KG1 (cell line): ENCODE results near the gene HAP1.
"Not testable (repeated sequence)": the region's sequence is repeated elsewhere in the genome, so short reads cannot be mapped to it uniquely, and the experiment has no call there.

Experiments used
- DNase-seq: peaks from one replicate; lab custom pipeline; 2025; lab: John Stamatoyannopoulos, UW

Gene HAP1

DNA sequence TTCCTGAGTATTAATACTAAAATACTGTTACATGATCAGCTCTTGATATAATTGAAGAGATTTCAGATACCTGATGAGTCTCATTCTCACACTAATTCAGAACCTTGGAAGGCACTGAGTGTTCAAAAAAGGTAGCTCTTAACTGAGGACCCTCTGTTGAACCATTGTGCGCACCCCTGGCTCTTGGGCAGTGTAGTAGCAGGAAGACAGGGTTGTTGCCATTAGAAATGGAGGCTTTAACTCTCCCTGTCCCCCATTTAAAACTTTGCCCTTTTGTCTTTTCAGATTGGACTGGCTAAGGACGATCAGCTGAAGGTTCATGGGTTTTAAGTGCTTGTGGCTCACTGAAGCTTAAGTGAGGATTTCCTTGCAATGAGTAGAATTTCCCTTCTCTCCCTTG lies 43.9 kb downstream of the HAP1 start:
- no peak for DNase-seq

DNA sequence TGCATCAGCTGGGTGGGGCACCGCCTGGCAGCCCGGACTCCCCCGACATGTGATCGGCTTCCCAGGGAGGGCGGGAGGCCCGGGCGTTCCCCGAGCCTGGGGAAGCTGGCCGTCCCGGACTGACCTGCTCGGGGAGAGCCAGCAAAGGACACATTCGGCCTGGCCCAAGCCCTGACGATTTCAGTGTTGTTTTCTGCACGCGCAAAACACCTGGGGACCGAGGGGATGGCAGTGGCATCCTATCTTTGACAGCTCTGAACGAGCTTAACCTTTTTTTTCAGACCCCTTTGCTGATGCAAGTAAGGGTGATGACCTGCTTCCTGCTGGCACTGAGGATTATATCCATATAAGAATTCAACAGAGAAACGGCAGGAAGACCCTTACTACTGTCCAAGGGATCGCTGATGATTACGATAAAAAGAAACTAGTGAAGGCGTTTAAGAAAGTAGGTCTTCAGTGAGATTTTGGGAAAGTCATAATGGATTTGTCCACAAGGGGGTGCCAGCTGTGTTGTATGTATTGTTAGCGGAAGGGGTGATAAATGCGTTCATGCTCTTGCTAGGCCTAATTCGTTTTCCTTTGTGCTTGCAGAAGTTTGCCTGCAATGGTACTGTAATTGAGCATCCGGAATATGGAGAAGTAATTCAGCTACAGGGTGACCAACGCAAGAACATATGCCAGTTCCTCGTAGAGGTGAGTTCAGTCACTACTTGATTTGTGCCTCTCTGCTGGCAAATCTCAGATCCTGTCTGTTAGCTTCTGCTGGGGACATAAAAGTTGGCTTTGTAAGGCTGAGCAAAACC lies 44.7 kb downstream of the HAP1 start:
- peak; percentile 68 for DNase-seq

DNA sequence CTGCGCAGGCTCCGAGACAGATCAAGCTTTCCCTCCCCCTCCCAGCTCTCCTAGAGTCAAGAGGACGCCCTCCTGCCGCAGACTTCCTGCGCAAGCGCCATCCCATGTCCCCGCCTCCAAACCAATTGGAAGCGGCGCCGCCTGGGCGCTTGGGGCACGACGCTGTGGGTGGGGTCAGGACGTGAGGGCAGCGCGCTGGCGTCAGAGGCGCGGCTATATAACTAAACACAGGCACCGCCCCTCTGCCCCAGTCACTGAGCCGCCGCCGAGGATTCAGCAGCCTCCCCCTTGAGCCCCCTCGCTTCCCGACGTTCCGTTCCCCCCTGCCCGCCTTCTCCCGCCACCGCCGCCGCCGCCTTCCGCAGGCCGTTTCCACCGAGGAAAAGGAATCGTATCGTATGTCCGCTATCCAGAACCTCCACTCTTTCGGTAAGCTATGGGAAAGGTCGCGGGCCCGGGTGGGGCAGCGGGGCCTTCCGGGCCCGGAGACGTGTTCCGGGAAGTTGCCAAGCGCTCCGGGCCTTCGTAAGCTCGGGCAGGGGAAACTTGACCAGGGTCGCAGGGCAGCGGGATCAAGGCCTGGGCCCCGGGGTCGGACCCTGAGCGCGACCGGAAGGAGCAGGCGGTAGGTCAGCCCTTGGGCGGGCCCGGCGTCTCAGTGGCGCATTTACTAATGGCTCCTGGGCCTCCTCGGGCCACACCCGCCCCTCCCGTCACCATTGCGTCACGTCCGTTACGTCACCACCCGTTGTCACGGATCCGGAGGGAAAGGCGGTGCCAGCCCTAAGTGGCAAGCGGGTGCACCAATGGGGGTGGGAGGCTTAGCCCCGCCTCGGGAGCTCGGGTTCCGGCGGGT lies 45.6 kb downstream of the HAP1 start, which contains the start of gene EIF1:
Gene EIF1 (plus strand): TSS at position 245 of the 856 bp plus-strand sequence. CDS start 154 bp downstream, at position 399.
- peak; percentile 99 for DNase-seq

DNA sequence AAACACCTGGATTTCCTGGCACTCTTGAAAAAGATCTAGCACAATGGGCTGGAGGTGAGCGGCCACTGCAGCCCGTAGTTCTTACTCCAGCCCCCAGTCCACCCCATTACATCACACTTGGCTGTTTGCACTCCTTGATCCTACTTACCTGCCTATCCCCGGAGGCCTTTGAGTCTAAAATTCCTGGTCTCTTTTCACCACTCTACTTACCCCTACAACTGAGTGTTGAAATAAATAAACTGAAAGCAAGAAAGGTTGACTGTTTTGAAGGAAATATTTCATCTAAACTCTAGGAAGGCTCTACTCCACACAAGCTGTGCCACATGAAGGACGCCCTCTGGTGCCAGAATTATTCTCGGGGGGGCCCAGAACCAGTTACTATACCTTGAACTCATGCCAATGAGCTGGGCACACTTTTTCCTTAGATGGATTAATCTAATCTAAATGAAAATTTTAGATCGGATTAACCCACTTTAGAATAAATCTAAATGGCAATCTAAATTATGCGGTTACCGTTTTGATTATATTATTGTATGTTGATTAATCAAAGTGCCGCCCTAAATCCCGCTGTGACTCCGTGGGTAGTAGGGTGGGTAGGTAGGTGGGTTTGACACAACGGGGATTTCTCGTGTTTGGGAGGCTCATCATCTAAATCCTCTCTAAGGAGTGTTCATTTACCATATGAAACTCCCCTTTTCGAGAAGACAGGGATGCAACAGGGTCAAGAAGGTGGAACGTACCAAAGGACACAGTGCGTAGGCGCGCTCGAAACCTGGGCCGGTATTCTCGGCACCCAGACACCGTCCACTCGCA lies 46.4 kb downstream of the HAP1 start:
- DNase-seq: peak; percentile 97

DNA sequence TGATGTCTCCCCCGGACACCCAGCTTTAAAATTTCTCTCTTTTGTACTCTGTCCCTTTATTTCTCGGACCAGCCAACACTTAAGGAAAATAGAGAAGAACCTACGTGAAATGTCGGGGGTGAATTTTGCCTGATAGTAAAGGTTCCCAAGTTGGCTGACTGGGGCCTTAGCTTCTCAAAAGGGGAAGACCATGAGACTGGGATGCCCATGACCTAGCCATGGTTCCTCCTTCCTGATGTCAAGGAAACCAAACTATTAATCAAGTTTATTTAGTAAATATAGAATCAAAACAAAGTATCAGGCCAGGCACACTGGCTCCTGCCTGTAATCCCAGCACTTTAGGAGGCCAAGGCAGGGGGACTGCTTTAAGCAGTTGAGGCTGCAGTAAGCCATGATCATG lies 48.2 kb downstream of the HAP1 start:
- DNase-seq: no peak

DNA sequence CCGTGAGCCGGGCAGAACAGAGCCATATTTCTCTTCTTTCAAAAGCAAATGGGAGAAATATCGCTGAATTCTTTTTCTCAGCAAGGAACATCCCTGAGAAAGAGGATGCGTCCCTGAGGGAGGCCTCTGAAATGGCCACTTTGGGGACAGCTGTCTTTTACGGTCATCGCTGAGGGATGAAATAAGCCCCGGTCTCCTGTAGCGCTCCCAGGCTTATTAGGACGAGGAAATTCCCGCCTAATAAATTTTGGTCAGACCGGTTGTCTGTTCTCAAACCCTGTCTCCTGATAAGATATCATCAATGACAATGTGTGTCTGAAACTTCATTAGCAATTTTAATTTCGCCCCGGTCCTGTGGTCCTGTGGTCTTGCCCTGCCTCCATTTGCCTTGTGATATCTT lies 48.7 kb downstream of the HAP1 start:
- DNase-seq: not testable (repeated sequence)

DNA sequence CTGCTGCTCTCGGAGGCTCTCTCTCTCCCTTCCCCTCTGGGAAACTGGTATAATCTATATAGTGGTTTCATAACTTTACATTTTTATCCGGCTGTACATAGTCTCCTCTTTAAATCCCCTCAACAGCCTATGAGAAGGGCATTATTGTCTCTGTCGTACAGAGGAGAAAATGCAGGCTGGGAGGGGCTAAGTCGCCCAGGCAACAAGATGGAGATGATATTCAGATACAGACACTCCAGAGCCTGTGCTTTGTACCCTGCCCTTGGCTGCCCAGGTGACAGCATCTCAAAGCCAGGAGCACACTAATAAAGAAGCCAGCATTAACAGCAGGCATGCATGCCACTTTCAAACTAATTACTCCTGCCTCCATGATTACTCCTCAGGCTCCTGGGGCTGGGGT lies 50.4 kb downstream of the HAP1 start:
- DNase-seq: no peak

DNA sequence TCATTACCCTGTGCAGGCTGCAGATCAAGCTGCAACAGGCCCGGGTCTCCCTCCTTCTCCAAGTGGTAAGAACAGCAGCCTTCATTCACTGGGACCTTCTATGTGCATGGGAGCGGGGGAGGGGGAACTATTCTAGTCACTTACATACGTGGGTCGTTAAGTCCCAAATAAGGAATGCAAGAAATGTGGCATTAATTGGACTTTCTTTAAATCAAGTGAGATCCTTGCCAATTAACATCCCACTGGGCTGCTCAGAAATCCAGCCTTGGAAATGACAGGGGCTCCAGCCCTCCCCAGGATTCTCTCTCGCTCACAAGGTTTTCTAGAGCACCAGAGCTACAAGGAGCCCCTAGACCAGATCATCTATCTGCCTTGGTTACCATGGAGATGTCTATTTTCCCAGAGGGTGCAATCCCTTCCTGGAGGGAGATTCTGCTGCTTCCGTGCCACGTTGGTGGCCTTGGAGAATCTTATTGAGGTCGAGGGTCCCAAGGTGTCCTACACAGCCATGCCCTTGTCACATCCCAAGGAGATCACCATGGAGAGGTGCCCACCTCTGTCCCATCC lies 50.9 kb downstream of the HAP1 start:
- DNase-seq: no peak

DNA sequence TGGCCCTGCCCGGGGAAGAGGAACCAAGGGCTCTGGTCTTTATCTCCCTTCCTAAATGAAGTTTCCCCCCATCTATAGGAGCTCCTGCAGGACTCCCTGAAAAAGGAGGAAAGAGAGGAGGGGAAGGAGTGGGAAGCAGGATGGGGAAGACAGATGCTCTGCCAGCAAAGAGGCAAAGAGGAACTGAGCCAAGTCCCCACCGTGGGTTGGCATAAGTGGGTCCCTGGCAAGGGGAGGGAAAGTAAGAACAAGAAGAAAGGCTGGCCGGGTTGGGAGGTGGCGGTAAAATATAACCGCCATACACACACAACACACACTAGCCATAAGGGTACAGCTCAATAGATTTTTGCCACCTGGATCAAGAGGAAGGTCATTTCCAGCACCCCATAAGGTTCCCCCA lies 51.8 kb downstream of the HAP1 start:
- DNase-seq: no peak

DNA sequence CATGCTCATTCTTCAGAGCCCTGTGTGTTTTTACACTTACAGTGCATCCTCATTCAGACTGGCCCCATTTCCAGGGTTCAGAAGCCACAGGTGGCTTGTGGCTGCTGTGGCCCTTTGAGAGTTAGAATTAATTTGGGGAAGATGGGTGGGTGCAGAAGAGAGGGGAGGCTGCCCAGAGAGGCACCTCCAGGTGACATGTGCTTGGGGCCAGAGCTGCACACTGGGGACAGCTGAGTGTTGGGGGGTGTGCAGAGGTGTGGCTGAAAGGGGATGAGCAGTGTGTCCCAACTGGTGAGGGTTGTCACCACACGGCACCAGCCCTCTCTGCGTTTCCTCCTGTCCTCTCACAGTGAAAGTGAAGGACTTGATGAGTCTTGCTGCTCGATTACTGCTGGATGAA lies 52.7 kb downstream of the HAP1 start:
- DNase-seq: no peak

DNA sequence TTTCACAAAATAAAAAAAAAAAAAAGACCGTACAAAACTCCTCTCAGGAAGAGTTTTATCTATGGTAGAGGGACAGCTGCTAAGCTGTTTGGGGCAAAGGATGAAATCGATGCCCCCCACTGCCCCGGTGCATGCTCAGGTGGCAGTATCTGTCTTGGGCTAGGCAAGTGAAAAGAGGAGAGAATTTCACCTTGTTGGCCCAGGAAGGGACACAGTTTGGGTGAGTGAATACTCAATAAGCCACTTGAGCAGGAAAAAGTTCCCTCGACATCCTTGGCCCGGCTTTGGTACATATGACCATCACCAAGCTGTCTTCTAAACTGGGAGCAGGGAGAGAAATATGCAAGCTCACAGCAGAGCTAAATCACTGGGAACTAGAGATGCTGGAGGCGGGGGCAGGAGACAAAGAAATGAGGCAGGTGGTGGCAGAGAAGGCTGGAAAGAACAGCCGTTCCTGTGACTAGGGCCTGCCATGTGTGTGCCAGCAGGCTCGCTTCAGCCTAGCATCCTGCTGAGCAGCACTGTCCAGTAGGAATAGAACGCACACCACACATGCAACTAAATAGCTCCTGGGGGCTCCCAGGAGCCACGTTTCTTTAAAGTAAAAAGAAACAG lies 53.9 kb downstream of the HAP1 start:
- no peak for DNase-seq

DNA sequence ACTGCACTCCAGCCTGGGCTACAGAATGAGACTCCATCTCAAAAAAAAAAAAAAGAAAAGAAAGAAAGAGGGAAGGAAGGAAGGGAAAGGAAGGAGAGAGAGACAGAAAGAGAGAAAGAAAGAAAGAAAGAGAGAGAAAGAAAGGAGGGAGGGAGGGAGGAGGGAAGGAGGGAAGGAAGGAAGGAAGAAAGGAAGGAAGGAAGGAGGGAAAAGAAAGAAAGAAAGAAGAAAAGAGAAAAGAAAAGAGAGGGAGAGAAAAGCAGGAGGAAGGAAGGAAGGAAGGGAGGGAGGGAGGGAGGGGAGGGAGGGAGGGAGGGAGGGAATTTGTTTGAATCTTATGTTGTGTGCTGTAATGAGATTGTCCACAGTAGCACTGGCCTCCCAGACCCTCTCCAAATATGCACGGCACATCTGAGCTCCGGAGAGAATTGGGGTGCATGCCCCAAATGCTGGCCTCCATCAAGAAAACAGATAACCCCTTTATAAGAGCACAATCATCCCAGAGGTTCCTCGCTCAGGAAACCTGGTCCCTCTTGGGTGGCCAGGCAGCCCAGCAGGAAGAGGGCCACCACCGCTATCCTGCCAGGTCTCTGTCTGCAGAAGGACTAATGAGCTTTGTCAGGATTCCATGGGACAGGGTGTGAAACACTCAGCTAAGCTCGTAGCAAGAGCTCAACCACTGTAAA lies 54.6 kb downstream of the HAP1 start:
- DNase-seq: no peak

DNA sequence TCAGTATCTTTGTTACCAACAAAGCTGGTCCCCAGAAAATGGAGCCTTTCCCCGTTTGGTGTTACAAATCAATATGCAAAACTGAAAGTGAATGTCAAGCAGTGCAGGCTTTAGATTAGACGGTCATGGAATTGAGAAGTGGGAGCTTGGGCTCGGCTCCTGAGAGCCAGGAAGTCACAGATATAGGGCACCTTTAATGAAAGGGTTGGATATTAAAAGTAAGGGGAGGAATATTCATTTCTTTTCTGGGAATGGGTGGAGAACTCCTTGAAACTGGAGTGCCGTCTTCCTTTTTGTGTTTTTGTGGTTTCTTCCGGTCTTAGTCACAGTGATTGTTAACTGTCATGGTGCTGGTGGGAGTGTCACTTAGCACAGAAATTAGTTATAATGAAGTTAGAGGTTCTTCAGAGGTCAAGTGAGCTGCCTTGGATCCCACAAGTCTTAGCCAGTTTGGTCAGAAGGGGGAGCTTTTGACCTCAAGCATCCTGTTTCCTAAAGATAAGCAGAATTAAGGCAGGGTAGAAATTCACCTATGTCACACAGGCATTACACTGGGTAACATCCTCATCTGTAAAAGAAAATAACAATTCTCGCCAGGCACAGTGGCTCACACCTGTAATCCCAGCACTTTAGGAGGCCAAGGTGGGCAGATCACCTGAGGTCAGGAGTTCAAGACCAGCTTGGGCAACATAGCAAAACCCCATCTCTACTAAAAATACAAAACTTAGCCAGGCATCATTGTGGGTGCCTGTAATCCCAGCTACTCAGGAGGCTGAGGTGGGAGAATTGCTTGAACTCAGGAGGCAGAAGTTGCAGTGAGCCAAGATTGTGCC lies 55.3 kb downstream of the HAP1 start:
- peak; percentile 53 for DNase-seq

DNA sequence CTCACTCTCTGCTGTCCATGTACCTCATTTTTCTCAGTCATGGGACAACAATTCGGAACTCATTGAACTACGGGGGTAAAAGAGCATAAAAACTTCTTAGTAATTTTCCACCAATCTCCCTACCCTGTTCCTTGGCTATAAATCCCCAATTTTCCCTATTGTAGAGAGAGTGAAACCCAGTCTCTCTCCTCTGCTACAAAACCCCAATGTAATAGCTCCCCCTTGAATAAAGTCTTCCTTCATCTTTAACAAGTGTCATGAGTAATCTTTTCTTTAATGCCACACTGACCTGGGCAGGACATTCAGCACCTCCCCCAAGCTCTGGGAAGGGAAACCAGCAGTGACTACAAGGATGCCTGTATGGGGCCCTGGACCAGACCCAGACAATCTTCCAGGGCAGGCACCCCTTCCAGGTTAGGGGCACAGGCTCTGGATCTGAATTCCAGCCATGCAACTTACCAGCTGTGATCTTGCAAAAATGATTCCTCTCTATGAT lies 56.0 kb downstream of the HAP1 start:
- no peak for DNase-seq

DNA sequence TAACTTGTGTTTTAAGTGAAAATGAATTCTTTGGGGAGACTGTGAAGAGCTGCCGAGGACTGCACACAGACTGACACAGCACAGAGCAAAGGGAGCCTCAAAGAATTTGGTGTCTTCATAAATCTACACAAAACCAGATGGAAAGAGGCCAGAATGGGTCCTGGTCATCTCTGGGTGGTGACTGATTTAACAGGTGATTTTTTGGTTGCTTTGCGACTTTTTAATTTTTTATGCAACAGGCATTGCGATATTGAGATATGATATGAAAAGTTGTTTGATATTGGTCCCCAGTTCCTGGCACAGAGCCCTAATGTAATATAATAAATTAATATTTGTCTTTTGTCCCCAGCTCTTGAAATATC lies 58.4 kb downstream of the HAP1 start:
- no peak for DNase-seq

DNA sequence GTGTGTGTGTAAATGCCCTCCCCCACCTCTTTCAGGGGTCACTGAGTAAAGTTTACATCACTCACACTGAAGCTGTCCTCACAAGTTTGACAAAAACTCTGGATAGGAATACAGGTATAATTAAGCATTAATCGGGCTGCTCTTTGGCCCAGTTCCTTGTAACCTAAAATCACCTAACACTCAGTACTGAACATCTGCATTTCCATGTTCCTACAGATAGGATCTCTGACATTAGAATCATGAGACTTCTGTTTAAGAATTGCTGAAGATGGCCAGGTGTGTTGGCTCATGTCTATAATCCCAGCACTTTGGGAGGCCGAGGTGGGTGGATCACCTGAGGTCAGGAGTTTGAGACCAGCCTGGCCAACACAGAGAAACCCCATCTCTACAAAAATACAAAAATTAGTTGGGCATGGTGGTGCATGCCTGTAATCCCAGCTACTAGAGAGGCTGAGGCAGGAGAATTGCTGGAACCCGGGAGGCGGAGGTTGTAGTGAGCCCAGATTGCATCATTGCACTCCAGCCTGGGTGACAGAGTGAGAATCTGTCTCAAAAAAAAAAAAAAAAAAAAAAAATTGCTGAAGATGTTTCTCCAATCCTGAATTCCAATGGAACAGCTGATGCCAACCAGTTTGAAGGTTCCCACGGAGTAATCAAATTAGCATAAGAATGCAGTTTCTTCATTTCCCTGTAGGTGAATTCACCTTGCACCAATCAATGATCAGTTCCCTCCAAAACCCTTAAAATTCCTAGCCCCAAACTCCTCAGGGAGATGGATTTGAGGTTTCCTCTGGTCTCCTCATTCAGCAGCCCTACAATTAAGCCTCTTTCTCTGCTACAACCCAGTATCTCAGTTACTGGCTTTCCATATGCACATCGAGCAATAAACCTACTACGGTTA lies 59.0 kb downstream of the HAP1 start:
- DNase-seq: not testable (repeated sequence)
